ENCODE data around the gene CPN1. TPM values are rescaled to one million over a fixed set of nuclear protein-coding genes. Genes with fewer than 3 reads are reported as not detected.

CPN1 gene
- total and polyA plus RNA-seq, 2 experiments from 2014 or later, result 0.32 TPM; not detected in 1

GRCh38 chr10:99995713-99996112 lies 86.0 kb downstream of the CPN1 start:
- no peaks in the 10 kb centered on the region for H3K27me3 ChIP-seq (ENCODE audit: insufficient read depth)
- H3K4me2 ChIP-seq, result no peak overlapping the region
- no peaks in the 10 kb centered on the region for H3F3A ChIP-seq (replicated peaks; ENCODE audit: low read depth)
- no peaks in the 10 kb centered on the region for H4K20me1 ChIP-seq (replicated peaks; ENCODE audit: insufficient read depth)
- H3K36me3 Mint-ChIP-seq (ENCODE audit: low read depth), result no peaks in the 10 kb centered on the region
- H3K4me3 Mint-ChIP-seq, result no peak overlapping the region
- H3K4me1 Mint-ChIP-seq, result peaks cover 18% of the 10 kb centered on the region
- no peak for DNase-seq (ENCODE audit: low spot score)
- H3K4me1 ChIP-seq (ENCODE audit: insufficient read depth), result peaks cover 9% of the 10 kb centered on the region; the same call in 1 of the 2 replicates
- no peak overlapping the region for H3K27ac ChIP-seq (ENCODE audit: low read depth)
- H3K27ac Mint-ChIP-seq, result no peak overlapping the region
- H3K36me3 ChIP-seq (ENCODE audit: insufficient read depth), result no peaks in the 10 kb centered on the region
- no peak for TF ChIP-seq POLR2AphosphoS5 (IDR thresholded peaks at IDR 0.05; ENCODE audit: low read depth)
- TF ChIP-seq STAT1 (IDR thresholded peaks at IDR 0.05; ENCODE audit: unreplicated experiment), result no peak
- H3K9me3 Mint-ChIP-seq, result no peaks in the 10 kb centered on the region
- H3K79me2 ChIP-seq (replicated peaks; ENCODE audit: insufficient read depth), result peaks cover 6% of the 10 kb centered on the region; the same call in 1 of the 2 replicates
- no peak for ATAC-seq
- no peaks in the 10 kb centered on the region for H3K27me3 Mint-ChIP-seq (ENCODE audit: insufficient read depth, low read depth, poor library complexity)
- no peaks in the 10 kb centered on the region for H3K9me2 ChIP-seq (ENCODE audit: insufficient read depth)
- no peak overlapping the region for H2AFZ ChIP-seq
- no peak overlapping the region for H3K4me3 ChIP-seq

GRCh38 chr10:99995269-99995668 lies 86.4 kb downstream of the CPN1 start:
- Mint-ChIP-seq H3K4me3 (no peak overlapping the region), H3K4me1 (peaks cover 13% of the 10 kb centered on the region), H3K27ac (no peak overlapping the region), H3K27me3 (ENCODE audit: insufficient read depth, low read depth, poor library complexity) (no peaks in the 10 kb centered on the region), H3K36me3 (ENCODE audit: low read depth) (no peaks in the 10 kb centered on the region), H3K9me3 (no peaks in the 10 kb centered on the region)
- DNase-seq (ENCODE audit: low spot score) (no peak), ATAC-seq (no peak)
- Histone ChIP-seq H3F3A (replicated peaks; ENCODE audit: low read depth) (no peaks in the 10 kb centered on the region), H3K4me1 (ENCODE audit: insufficient read depth) (peaks cover 5% of the 10 kb centered on the region; the same call in 1 of the 2 replicates), H3K27me3 (ENCODE audit: insufficient read depth) (no peaks in the 10 kb centered on the region), H3K4me2 (no peak overlapping the region), H2AFZ (no peak overlapping the region), H3K27ac (ENCODE audit: low read depth) (no peak overlapping the region), H3K4me3 (no peak overlapping the region), H3K79me2 (replicated peaks; ENCODE audit: insufficient read depth) (peaks cover 6% of the 10 kb centered on the region; the same call in 1 of the 2 replicates), H4K20me1 (replicated peaks; ENCODE audit: insufficient read depth) (no peaks in the 10 kb centered on the region), H3K36me3 (ENCODE audit: insufficient read depth) (no peaks in the 10 kb centered on the region), H3K9me2 (ENCODE audit: insufficient read depth) (no peaks in the 10 kb centered on the region)
- no peak for TF ChIP-seq ZNF462 (CRISPR knock-in tag; IDR thresholded peaks at IDR 0.05)
- TF ChIP-seq STAT1 (IDR thresholded peaks at IDR 0.05; ENCODE audit: unreplicated experiment), result no peak
- TF ChIP-seq EZH2phosphoT487 (IDR thresholded peaks at IDR 0.05; ENCODE audit: unreplicated experiment), result no peak
- TF ChIP-seq JUNB (IDR thresholded peaks at IDR 0.05; ENCODE audit: unreplicated experiment), result no peak
- no peak for TF ChIP-seq REST (IDR thresholded peaks at IDR 0.05; ENCODE audit: unreplicated experiment)
- TF ChIP-seq ETS1 (IDR thresholded peaks at IDR 0.05), result no peak
- no peak for TF ChIP-seq ZNF331 (CRISPR knock-in tag; IDR thresholded peaks at IDR 0.05; ENCODE audit: low read depth)
- no peak for TF ChIP-seq CREB1 (CRISPR knock-in tag; IDR thresholded peaks at IDR 0.05; ENCODE audit: low read depth)
